ENCODE results near the gene VAV1.
"Not testable (repeated sequence)": the region's sequence is repeated elsewhere in the genome, so short reads cannot be mapped to it uniquely, and the experiment has no call there.

The VAV1 gene

GRCh38 chr19:6761053-6761676 lies 11.3 kb upstream of the VAV1 start:
- DNase-seq = no peak

DNA sequence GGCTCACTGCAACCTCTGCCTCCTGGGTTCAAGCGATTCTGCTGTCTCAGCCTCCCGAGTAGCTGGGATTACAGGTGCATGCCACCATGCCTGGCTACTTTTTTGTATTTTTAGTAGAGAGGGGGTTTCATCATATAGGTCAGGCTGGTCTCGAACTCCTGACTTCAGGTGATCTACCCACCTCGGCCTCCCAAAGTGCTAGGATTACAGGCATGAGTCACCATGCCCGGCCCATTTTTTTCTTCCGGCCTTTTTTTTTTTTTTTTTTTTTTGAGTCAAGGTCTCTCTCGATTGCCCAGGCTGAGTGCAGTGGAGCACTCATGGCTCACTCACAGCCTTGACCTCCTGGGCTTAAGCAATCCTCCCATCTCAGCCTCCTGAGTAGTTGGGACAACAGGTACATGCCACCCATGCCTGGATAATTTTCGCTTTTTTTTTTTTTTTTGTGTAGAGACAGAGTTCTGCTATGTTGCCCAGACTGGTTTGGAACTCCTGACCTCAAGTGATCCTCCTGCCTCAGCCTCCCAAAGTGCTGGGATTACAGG lies 10.2 kb upstream of the VAV1 start:
- DNase-seq = not testable (repeated sequence)

- DNase-seq = no peak
These were observed 6.7 kb upstream of the VAV1 start for GRCh38 chr19:6765738-6766356.

- no peak for DNase-seq
These were observed 6.0 kb upstream of the VAV1 start for GRCh38 chr19:6766357-6767080.

GRCh38 chr19:6767081-6767356 lies 5.5 kb upstream of the VAV1 start:
- no peak for DNase-seq

GRCh38 chr19:6767357-6768235 lies 4.9 kb upstream of the VAV1 start, which contains the start of gene SH2D3A:
Gene SH2D3A (minus strand): TSS chr19:6767435. CDS start chr19:6763748, 3,687 bp downstream.
- peak; percentile 96 to 97 for DNase-seq

DNA sequence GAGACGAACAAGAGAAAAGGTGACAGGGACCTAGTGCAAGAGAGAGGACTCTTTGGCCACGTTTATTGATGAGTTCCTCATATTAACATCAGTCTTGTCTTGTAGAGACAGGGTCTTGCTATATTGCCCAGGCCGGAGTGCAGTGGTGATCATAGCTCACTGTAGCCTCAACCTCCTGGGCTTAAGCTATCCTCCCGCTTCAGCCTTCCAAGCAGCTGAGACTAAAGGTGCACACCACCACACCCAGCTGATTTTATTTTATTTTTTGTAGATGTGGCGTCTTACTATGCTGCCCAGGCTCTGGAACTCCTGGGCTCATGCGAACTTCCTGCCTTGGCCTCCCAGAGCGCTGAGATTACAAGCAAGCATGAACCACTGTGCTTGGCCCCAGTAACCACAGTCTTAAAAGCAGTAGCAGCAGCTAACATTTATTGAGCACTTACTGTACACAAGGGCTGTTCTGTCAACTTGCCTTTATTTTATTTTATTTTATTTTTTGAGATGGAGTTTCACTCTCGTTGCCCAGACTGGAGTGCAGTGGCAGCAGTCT lies 4.2 kb upstream of the VAV1 start:
- DNase-seq = no peak

DNA sequence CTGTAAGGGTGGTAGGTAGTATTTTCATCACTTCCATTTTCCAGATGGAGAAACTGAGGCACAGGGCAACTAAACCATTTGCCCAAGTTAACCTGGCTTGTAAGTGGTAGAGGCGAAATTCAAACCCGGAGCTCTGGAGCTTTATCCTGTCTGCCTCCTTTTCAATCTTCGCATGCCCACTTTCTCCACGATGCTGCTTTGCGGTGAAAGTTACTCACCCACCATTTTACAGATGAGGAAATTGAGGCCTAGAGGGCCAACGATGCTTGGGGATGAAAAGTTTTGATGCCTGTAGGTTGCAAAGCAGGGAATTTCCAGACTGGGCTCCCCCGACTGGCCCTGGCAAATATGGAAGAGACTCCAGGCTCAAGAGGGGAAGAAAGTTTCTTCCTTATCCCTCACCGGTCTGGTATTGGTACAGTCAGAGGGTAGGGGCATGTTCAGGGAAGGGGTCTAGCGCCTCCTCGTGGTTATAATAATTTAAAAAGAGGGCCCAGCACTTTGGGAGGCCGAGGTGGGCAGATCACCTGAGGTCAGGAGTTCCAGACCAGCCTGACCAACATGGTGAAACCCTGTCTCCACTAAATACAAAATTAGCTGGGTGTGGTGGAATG lies 3.4 kb upstream of the VAV1 start:
- DNase-seq = no peak

GRCh38 chr19:6771648-6772027 lies 870 bp upstream of the VAV1 start:
- DNase-seq = not testable (repeated sequence)

- DNase-seq = no peak
These were observed 386 bp downstream of the VAV1 start for GRCh38 chr19:6772866-6773322.

GRCh38 chr19:6773323-6773931 lies 919 bp downstream of the VAV1 start:
- DNase-seq = peak; percentile 36 to 43

GRCh38 chr19:6774821-6775707 lies 2.6 kb downstream of the VAV1 start:
- DNase-seq = no peak

DNA sequence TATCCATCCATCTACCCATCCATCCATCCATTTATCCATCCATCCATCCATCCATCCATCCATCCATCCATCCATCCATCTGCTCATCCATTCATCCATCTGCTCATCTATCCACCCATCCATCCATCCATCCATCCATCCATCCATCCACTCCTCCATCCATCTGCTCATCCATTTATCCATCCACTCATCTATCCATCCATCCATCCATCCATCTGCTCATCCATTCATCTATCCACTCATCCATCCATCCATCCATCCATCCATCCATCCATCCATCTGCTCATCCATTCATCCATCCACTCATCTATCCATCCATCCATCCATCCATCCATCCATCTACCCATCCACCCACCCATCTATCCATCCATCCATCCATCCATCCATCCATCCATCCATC lies 3.5 kb downstream of the VAV1 start:
- DNase-seq = not testable (repeated sequence)

DNA sequence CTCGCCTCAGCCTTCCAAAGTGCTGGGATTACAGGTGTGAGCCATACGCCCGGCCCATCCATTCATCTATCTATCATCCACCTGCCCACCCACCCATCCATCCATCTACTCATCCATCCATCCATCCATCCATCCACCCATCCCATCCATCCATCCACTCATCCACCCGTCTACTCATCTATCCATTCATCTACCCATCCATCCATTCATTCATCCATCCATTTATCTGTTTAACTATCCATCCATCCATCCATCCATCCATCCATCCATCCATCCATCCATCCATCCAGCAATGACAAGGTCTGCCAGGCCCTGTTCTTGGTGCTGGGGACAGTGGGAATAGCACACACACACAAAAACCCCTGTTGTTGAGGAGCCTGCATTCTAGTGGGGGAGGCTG lies 4.5 kb downstream of the VAV1 start:
- no peak for DNase-seq

DNA sequence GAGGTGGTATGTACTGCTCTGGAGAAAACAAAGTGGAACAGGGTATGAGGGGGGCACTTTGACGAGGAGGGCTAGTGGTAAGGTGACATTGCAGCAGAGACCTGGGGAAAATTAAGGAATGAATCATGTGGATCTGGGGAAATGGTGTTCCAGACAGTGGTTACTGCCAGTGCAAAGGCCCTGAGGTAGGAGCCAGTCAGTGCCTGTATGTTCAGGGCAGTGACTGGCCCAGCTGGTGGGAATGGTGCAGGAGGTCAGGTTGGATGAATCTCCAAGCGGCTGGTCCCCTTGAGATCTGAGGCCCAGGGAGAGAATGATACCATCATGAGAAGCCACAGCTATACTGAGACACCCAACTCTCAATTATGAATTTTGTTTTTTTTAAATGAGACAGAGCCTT lies 4.9 kb downstream of the VAV1 start:
- DNase-seq = no peak

DNA sequence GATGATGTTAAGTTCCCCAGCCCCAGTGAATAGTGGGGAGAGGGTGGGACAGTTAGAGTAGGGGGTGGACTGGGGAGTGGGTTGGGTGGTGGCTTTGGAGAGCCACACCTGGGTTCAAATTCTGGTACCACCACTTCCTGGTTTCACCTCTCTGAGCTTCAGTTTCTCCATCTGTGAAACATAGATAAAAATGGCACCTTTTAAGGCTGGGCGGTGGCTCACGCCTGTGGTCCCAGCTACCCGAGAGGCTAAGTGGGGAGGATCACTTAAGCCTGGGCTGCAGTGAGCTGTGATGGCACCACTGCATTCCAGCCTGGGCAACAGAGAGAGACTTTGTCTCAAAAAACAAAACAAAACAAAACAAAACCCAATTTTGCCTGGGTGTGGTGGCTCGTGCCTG lies 5.9 kb downstream of the VAV1 start:
- no peak for DNase-seq

DNA sequence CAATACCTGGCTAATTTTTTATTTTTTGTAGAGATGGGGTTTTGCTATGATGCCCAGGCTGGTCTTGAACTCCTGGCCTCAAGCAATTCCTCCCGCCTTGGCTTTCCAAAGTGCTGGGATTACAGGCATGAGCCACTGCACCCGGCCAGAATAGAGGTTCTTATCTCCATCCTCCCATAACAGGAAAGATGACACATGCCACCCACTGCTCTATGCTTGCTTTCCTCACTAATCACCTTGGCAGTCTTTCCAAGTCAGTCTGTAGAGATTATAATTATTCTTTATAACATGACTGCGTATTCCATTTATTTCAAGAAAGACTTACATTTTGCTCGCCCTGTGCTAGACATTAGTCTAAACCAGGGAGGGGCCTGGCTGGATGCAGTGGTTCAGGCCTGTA lies 6.7 kb downstream of the VAV1 start:
- no peak for DNase-seq

- DNase-seq = no peak
These were observed 14.9 kb downstream of the VAV1 start for GRCh38 chr19:6787393-6787792.

DNA sequence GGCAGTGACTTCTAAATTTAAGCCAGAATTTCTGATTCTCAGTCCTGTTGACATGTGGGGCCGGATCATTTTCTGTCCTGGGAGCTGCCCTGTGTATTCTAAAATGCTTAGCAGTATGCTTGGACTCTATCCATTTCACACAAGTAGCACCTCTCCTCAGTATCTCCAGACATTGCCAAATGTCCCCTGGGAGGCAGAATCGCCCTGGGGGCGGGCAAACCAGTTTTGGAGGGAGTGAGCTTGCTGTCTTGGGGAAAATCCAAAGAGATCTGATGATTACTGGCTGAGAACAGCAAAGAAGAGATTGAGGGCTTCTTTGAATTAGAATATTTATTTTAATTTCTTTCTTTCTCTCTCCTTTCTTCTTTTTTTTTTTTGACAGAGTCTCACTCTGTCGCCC lies 16.4 kb downstream of the VAV1 start:
- no peak for DNase-seq

- DNase-seq = no peak
These were observed 18.0 kb downstream of the VAV1 start for GRCh38 chr19:6790194-6791128.
